Endothelial cell of umbilical vein (primary cell): ENCODE results near the gene SULT1C2. TPM values are rescaled to one million over a fixed set of nuclear protein-coding genes. Genes with fewer than 3 reads are reported as not detected.
"Not testable (repeated sequence)": the region's sequence is repeated elsewhere in the genome, so short reads cannot be mapped to it uniquely, and the experiment has no call there.

Experiments
- BruUV-seq: library from RNA; stranded (reverse); fragments of 400-500 nt; replicated peaks from 2 replicates; lab custom pipeline; 2021; lab: Mats Ljungman, UMichigan
- CTCF ChIA-PET: fragments of 300-600, 350-600 bp; sonication (Branson Sonifier 250); formaldehyde crosslinking; loops from one replicate; lab custom pipeline; 2021; ENCODE audit warnings: antibody characterized with exemption, inconsistent platforms; lab: Charles Lee
- POLR2A ChIA-PET: fragments of 300-600, 350-600 bp; sonication (Branson Sonifier 250); formaldehyde crosslinking; loops from one replicate; lab custom pipeline; 2021; ENCODE audit warnings: antibody characterized with exemption, inconsistent platforms; lab: Charles Lee
- DNase-seq: peaks from one replicate; pipeline ENCODE4 v3.0.0-alpha.2; 2011; ENCODE audit warnings: low read depth, low spot score
- FAIRE-seq: peaks from 2 replicates; lab custom pipeline; 2011; peaks lifted over from hg19 to GRCh38; lab: Jason Lieb, UNC
- H2AFZ ChIP-seq: 2 replicates; pipeline ENCODE4 v1.6.0; 2012; ENCODE audit warnings: low read depth, low read length, control low read depth, inconsistent platforms
- H3K27ac ChIP-seq: 2 replicates; pipeline ENCODE4 v1.5.1; 2011; ENCODE audit warnings: low read depth, mild to moderate bottlenecking, control low read depth, low read length, moderate library complexity; ENCODE audit not compliant: insufficient read depth
- H3K27me3 ChIP-seq, 2 experiments: 2 replicates each; pipeline versions ENCODE4 v1.6.0 to v1.6.1; 2011; ENCODE audit warnings: low read length in 2 of 2, mixed read lengths in 1 of 2; ENCODE audit not compliant: control insufficient read depth in 2 of 2, insufficient read depth in 2 of 2
- H3K36me3 ChIP-seq, 2 experiments: 2 replicates in 1 of 2; 3 replicates in 1 of 2; pipeline ENCODE4 v1.5.1; 2011; ENCODE audit warnings: low read length in 2 of 2, mild to moderate bottlenecking in 1 of 2, moderate library complexity in 1 of 2; ENCODE audit not compliant: control insufficient read depth in 2 of 2, insufficient read depth in 2 of 2; ENCODE audit errors: extremely low read depth in 1 of 2
- H3K4me1 ChIP-seq: 3 replicates; pipeline ENCODE4 v1.5.1; 2011; ENCODE audit warnings: mild to moderate bottlenecking, low read length; ENCODE audit not compliant: control insufficient read depth, insufficient read depth; ENCODE audit errors: extremely low read depth
- H3K4me2 ChIP-seq: 2 replicates; pipeline ENCODE4 v1.6.1; 2011; ENCODE audit warnings: low read length, control low read depth, mixed read lengths; ENCODE audit not compliant: insufficient read depth
- H3K4me3 ChIP-seq, 3 experiments: fragments of 200-600 bp in 1 of 3; sonication (generic), shearing (Covaris generic) in 1 of 3; replicated peaks in 1 of 3; 2 replicates each; pipeline ENCODE4 v1.5.1; 2011 to 2016; ENCODE audit warnings: control low read depth in 3 of 3, low read length in 3 of 3, mild to moderate bottlenecking in 2 of 3, inconsistent platforms in 1 of 3, low read depth in 1 of 3, moderate library complexity in 1 of 3; ENCODE audit not compliant: insufficient read depth in 1 of 3
- H3K79me2 ChIP-seq: 2 replicates; pipeline ENCODE4 v1.6.0; 2012; ENCODE audit warnings: low read length, inconsistent platforms; ENCODE audit not compliant: control insufficient read depth, insufficient read depth
- H3K9ac ChIP-seq: replicated peaks from 2 replicates; pipeline ENCODE3; 2011; ENCODE audit warnings: low read length, control low read depth; ENCODE audit not compliant: insufficient read depth; ENCODE audit errors: extremely low read depth
- H3K9me1 ChIP-seq: replicated peaks from 3 replicates; pipeline ENCODE4 v1.6.0; 2011; ENCODE audit warnings: mild to moderate bottlenecking, low read length; ENCODE audit not compliant: control insufficient read depth, insufficient read depth; ENCODE audit errors: extremely low read depth
- H3K9me3 ChIP-seq: replicated peaks from 2 replicates; pipeline ENCODE4 v1.5.1; 2012; ENCODE audit warnings: low read length, inconsistent platforms; ENCODE audit not compliant: control insufficient read depth, insufficient read depth
- H4K20me1 ChIP-seq: replicated peaks from 2 replicates; pipeline ENCODE3; 2011; ENCODE audit warnings: mild to moderate bottlenecking, low read length; ENCODE audit not compliant: control insufficient read depth, insufficient read depth; ENCODE audit errors: extremely low read depth
- EZH2 ChIP-seq: IDR thresholded peaks from 2 replicates; pipeline ENCODE4 v1.6.1; 2012; ENCODE audit warnings: borderline replicate concordance, low read depth, mild to moderate bottlenecking, moderate library complexity, low read length, inconsistent platforms; ENCODE audit not compliant: severe bottlenecking
- FOS ChIP-seq: IDR thresholded peaks from 2 replicates; pipeline ENCODE4 v1.6.1; 2011; ENCODE audit warnings: mild to moderate bottlenecking, low read length, moderate library complexity, borderline replicate concordance; ENCODE audit not compliant: insufficient read depth
- GATA2 ChIP-seq: IDR thresholded peaks from 2 replicates; pipeline ENCODE4 v1.7.0; 2011; ENCODE audit warnings: low read depth, mild to moderate bottlenecking, moderate library complexity, mixed read lengths, low read length; ENCODE audit not compliant: insufficient read length, insufficient read depth
- JUN ChIP-seq: IDR thresholded peaks from 2 replicates; pipeline ENCODE4 v1.6.1; 2011; ENCODE audit warnings: borderline replicate concordance, low read depth; ENCODE audit not compliant: insufficient read length, insufficient read depth
- MAX ChIP-seq: IDR thresholded peaks from 2 replicates; pipeline ENCODE4 v1.6.1; 2011; ENCODE audit not compliant: insufficient read depth, insufficient read length
- MYC ChIP-seq: IDR thresholded peaks from one replicate; pipeline ENCODE4 v1.6.1; 2011; ENCODE audit warnings: mild to moderate bottlenecking, low read depth, low read length
- POLR2A ChIP-seq: IDR thresholded peaks from 2 replicates; pipeline ENCODE4 v1.6.1; 2012; ENCODE audit warnings: low read depth, mild to moderate bottlenecking, control low read depth, low read length
- POLR2AphosphoS5 ChIP-seq: IDR thresholded peaks from 2 replicates; pipeline ENCODE4 v1.6.1; 2012; ENCODE audit warnings: low read depth, mild to moderate bottlenecking, control low read depth, low read length, moderate library complexity; ENCODE audit not compliant: insufficient read depth
- dilution Hi-C: fragments of 300-500 bp; cut with MboI; formaldehyde crosslinking; loops from one replicate; pipeline ENCODE4 v1.15.0; 2019; ENCODE audit warnings: low sequenced_read_pairs; ENCODE audit not compliant: extremely low pct_ligation_motif_present
- intact Hi-C: fragments of 100-400 bp; cut with micrococcal nuclease; formaldehyde crosslinking; loops from one replicate; pipeline ENCODE4 v1.10.0; 2022
- polyA plus RNA-seq, 4 experiments: library from polyadenylated mRNA; depleted of rRNA in 3 of 4; stranded (reverse) in 3 of 4; unstranded in 1 of 4; fragments of >200 nt; gene quantifications; 2 replicates each; pipeline versions ENCODE4 v1.2.1 to v1.2.3, GENCODE V29; 2011 to 2012; ENCODE audit warnings: missing spikeins in 1 of 4
- total RNA-seq: library from RNA; stranded (reverse); gene quantifications from 2 replicates; pipeline ENCODE4 v1.2.3, GENCODE V29; 2021
- TF ChIP-seq, protein P1 (sequence below), 2 donors: IDR thresholded peaks; 1 replicate in 1 of 2; 2 replicates in 1 of 2; pipeline ENCODE4 v1.5.1; 2011; ENCODE audit warnings: low read length in 2 of 2, mild to moderate bottlenecking in 2 of 2, moderate library complexity in 2 of 2, control low read depth in 1 of 2, inconsistent platforms in 1 of 2, low read depth in 1 of 2; ENCODE audit not compliant: insufficient read depth in 1 of 2; ENCODE audit errors: extremely low read depth in 1 of 2

Gene SULT1C2
- total and polyA plus RNA-seq, 2 donors (not counting 3 experiments of a cell fraction or from before 2014, with no cell fraction given) = not detected

- Histone ChIP-seq H3K27ac (no peak overlapping the region), H3K9me3 (no peaks in the 10 kb centered on the region), H3K9ac (no peak overlapping the region), H3K4me1 (no peaks in the 10 kb centered on the region), H3K4me2 (no peak overlapping the region), H3K4me3 (no peak overlapping the region), H2AFZ (no peak overlapping the region), H3K79me2 (no peaks in the 10 kb centered on the region), H3K27me3 (no peaks in the 10 kb centered on the region), H4K20me1 (no peaks in the 10 kb centered on the region), H3K36me3 (no peaks in the 10 kb centered on the region), H3K9me1 (no peaks in the 10 kb centered on the region)
- no TSS peak for BruUV-seq
- TF ChIP-seq MYC = no peak
- intact Hi-C loops = no loop called here
- dilution Hi-C loops = no loop called here
- POLR2A ChIA-PET = no interaction called here
- CTCF ChIA-PET = no interaction called here
- no peak for DNase-seq
- FAIRE-seq = no peak
These were observed 8.2 kb upstream of the SULT1C2 start for GRCh38 chr2:108280466-108280865.

DNA sequence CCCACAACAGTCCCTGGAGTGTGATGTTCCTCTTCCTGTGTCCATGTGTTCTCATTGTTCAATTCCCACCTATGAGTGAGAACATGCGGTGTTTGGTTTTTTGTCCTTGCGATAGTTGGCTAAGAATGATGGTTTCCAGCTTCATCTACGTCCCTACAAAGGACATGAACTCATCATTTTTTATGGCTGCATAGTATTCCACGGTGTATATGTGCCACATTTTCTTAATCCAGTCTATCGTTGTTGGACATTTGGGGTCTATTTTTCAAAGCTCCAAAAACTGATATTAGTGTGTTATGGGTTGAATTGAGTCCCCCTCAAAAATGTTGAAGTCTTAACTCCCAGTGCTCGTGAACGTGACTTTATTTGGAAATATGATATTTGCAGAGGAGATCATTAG, 4.1 kb upstream of the SULT1C2 start:
- H2AFZ ChIP-seq, H3K79me2 ChIP-seq, DNase-seq, H3K4me3 ChIP-seq, H3K27ac ChIP-seq, H3K27me3 ChIP-seq, FAIRE-seq, dilution Hi-C loops, H3K4me2 ChIP-seq, H3K9me3 ChIP-seq, H3K9me1 ChIP-seq, BruUV-seq, H3K36me3 ChIP-seq, CTCF ChIA-PET, H3K9ac ChIP-seq, H4K20me1 ChIP-seq, intact Hi-C loops, H3K4me1 ChIP-seq, POLR2A ChIA-PET: not testable (repeated sequence)

DNA sequence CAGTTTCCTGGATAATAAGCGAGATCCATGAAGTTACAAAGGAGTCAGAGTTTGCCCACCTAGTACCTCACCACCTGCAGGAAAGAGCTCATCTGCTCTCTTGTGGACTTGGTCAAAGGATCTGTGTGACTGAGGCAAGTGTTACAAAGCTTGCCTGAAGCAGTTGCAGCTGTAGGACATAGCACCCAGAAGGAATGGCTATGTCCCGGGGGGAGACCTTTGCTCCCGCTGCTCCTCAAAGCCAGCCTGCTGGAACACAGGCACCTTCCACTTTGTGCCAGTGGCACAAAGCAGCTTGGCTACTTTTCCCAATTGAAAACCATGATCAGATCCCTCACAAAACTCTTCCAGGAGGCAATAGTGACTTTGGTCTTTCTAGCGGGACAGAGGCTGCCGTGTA, 3.1 kb upstream of the SULT1C2 start:
- TF ChIP-seq JUN = no peak
- no peak for TF ChIP-seq POLR2AphosphoS5
- no peak for TF ChIP-seq EZH2
- TF ChIP-seq POLR2A = no peak
- TF ChIP-seq MYC = no peak
- no peak for TF ChIP-seq MAX
- TF ChIP-seq FOS = no peak
- TF ChIP-seq GATA2 = no peak
- TF ChIP-seq, protein P1, sequence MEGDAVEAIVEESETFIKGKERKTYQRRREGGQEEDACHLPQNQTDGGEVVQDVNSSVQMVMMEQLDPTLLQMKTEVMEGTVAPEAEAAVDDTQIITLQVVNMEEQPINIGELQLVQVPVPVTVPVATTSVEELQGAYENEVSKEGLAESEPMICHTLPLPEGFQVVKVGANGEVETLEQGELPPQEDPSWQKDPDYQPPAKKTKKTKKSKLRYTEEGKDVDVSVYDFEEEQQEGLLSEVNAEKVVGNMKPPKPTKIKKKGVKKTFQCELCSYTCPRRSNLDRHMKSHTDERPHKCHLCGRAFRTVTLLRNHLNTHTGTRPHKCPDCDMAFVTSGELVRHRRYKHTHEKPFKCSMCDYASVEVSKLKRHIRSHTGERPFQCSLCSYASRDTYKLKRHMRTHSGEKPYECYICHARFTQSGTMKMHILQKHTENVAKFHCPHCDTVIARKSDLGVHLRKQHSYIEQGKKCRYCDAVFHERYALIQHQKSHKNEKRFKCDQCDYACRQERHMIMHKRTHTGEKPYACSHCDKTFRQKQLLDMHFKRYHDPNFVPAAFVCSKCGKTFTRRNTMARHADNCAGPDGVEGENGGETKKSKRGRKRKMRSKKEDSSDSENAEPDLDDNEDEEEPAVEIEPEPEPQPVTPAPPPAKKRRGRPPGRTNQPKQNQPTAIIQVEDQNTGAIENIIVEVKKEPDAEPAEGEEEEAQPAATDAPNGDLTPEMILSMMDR (IDR thresholded peaks at IDR 0.05; ENCODE audit: extremely low read depth in 1 of 2, insufficient read depth in 1 of 2, low read depth in 1 of 2, low read length in 2 of 2) = no peak
- ChIA-PET POLR2A (no interaction called here), CTCF (no interaction called here)
- no peak for FAIRE-seq
- intact Hi-C loops = no loop called here
- no peaks in the 10 kb centered on the region for H3K9me1 ChIP-seq
- H2AFZ ChIP-seq = no peak overlapping the region
- H3K27ac ChIP-seq = no peak overlapping the region
- no peaks in the 10 kb centered on the region for H3K27me3 ChIP-seq
- no peak overlapping the region for H3K4me2 ChIP-seq
- H4K20me1 ChIP-seq = no peaks in the 10 kb centered on the region
- H3K4me3 ChIP-seq = no peak overlapping the region
- dilution Hi-C loops = no loop called here
- no peak for DNase-seq
- no peaks in the 10 kb centered on the region for H3K9me3 ChIP-seq
- no peaks in the 10 kb centered on the region for H3K36me3 ChIP-seq
- H3K4me1 ChIP-seq = no peaks in the 10 kb centered on the region
- H3K79me2 ChIP-seq = no peaks in the 10 kb centered on the region
- H3K9ac ChIP-seq = no peak overlapping the region
- no TSS peak for BruUV-seq
